CD4-positive, alpha-beta T cell (primary cell): ENCODE measurements around the gene CDK17. TPM values are rescaled to one million over a fixed set of nuclear protein-coding genes. Genes with fewer than 3 reads are reported as not detected.

Source experiments
- ATAC-seq: fragments of 200-7000 bp; cut with Tn5 transposase; one replicate; pipeline ENCODE4 v1.10.0; 2022; ENCODE audit warnings: mild to moderate bottlenecking; ENCODE audit not compliant: poor library complexity
- CTCF ChIA-PET: fragments of 350-600 bp; sonication (Branson Sonifier 250); formaldehyde crosslinking; loops from one replicate; lab custom pipeline; 2021; ENCODE audit warnings: antibody characterized with exemption, inconsistent platforms; lab: Charles Lee
- POLR2A ChIA-PET: fragments of 350-600 bp; sonication (Branson Sonifier 250); formaldehyde crosslinking; loops from one replicate; lab custom pipeline; 2021; ENCODE audit warnings: antibody characterized with exemption, inconsistent platforms; lab: Charles Lee
- DNase-seq, 14 experiments: peaks; one replicate each; pipeline ENCODE4 v3.0.0-alpha.2; 2013 to 2020; ENCODE audit warnings: mixed read lengths in 2 of 14
- H3K27ac ChIP-seq, 2 donors: one replicate each; pipeline versions ENCODE4 v1.5.1 to v1.7.0; 2013; ENCODE audit warnings: low read length in 2 of 2, low read depth in 1 of 2, mild to moderate bottlenecking in 1 of 2
- H3K27me3 ChIP-seq, 2 experiments: 1 replicate in 1 of 2; 2 replicates in 1 of 2; pipeline versions ENCODE4 v1.6.1 to v1.7.0; 2013; ENCODE audit warnings: low read length in 2 of 2, control low read depth in 1 of 2, mild to moderate bottlenecking in 1 of 2, moderate library complexity in 1 of 2; ENCODE audit not compliant: insufficient read depth in 2 of 2, control insufficient read depth in 1 of 2
- H3K36me3 ChIP-seq: one replicate; pipeline ENCODE4 v1.6.1; 2013; ENCODE audit warnings: low read length, control low read depth; ENCODE audit not compliant: insufficient read depth
- H3K4me1 ChIP-seq: one replicate; pipeline ENCODE4 v1.6.1; 2013; ENCODE audit warnings: low read length, control low read depth; ENCODE audit not compliant: insufficient read depth
- H3K4me3 ChIP-seq: one replicate; pipeline ENCODE4 v1.5.1; 2013; ENCODE audit warnings: mild to moderate bottlenecking, low read length, moderate library complexity
- H3K9me3 ChIP-seq, 2 experiments: 1 replicate in 1 of 2; 2 replicates in 1 of 2; pipeline versions ENCODE4 v1.6.1 to v1.7.0; 2013; ENCODE audit warnings: low read length in 2 of 2, mild to moderate bottlenecking in 2 of 2, control low read depth in 1 of 2, moderate library complexity in 1 of 2; ENCODE audit not compliant: control insufficient read depth in 1 of 2, insufficient read depth in 1 of 2
- H3K27ac Mint-ChIP-seq: one replicate; pipeline ENCODE4 v1.8.0; 2020; ENCODE audit warnings: mixed read lengths
- H3K27me3 Mint-ChIP-seq: one replicate; pipeline ENCODE4 v1.8.0; 2021; ENCODE audit warnings: mixed read lengths
- H3K36me3 Mint-ChIP-seq: one replicate; pipeline ENCODE4 v1.8.0; 2021; ENCODE audit warnings: low read depth, mixed read lengths
- H3K4me1 Mint-ChIP-seq: one replicate; pipeline ENCODE4 v1.8.0; 2021; ENCODE audit warnings: low read depth, mixed read lengths
- H3K4me3 Mint-ChIP-seq: one replicate; pipeline ENCODE4 v1.8.0; 2020; ENCODE audit warnings: mild to moderate bottlenecking, mixed read lengths
- H3K9me3 Mint-ChIP-seq: one replicate; pipeline ENCODE4 v1.8.0; 2020; ENCODE audit warnings: mixed read lengths
- intact Hi-C, 2 experiments: fragments of 100-400 bp; cut with DNase I in 1 of 2; cut with micrococcal nuclease in 1 of 2; formaldehyde crosslinking; loops; one replicate each; pipeline versions ENCODE4 v1.15.1 to v1.9.0; 2023 to 2025; cut with DNase I, micrococcal nuclease
- total RNA-seq, 174 experiments: library from RNA in 2 of 174; stranded (reverse) in 2 of 174; gene quantifications; one replicate each; pipeline ENCODE4 v1.2.3 and lab custom pipeline; 2021 to 2026
- TF ChIP-seq, protein P1 (sequence below): fragments of 200-600 bp; IDR thresholded peaks from one replicate; pipeline ENCODE4 v1.8.0; 2022; ENCODE audit warnings: antibody characterized with exemption, mild to moderate bottlenecking

The CDK17 gene
- total RNA-seq, 2 experiments from 2014 or later, result 112 to 113 TPM

DNA sequence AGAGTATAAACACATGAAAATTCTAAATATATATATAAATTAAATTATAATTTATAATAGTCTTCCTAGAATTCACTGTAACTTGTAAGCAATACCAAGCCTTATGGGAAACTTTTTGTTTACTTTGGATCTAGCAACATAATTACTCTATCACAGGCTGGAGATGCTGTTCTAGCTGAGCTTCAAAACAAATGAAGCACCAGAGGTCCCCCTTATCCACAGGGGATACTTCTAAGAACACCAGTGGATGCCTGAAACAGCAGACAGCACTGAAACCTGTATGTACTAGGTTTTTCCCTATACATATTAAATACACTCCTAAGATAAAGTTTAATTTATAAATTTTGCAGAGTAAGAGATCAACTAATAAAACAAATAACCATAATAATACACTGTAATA, 96.6 kb downstream of the CDK17 start:
- Histone ChIP-seq H3K4me1 (no peaks in the 10 kb centered on the region), H3K9me3 (no peaks in the 10 kb centered on the region), H3K27ac (no peak overlapping the region), H3K4me3 (no peak overlapping the region), H3K36me3 (peaks cover 14% of the 10 kb centered on the region), H3K27me3 (no peaks in the 10 kb centered on the region)
- ChIA-PET CTCF (no interaction called here), POLR2A (interaction anchor here (0.9 to 1.3 kb wide), 2 partner anchors 94 to 97 kb away, joined by 3 to 14 read pairs; partner anchors contain the start of gene CDK17)
- H3K27ac Mint-ChIP-seq, result no peak overlapping the region
- no peaks in the 10 kb centered on the region for H3K27me3 Mint-ChIP-seq
- no peak overlapping the region for H3K4me3 Mint-ChIP-seq
- intact Hi-C loops, result loop anchor here in 1 of 2 experiments (5.0 to 10.0 kb wide), 3 partner anchors 49 to 214 kb away; no protein-coding TSS in a partner anchor
- H3K4me1 Mint-ChIP-seq, result peaks cover 35% of the 10 kb centered on the region
- H3K9me3 Mint-ChIP-seq, result no peaks in the 10 kb centered on the region
- TF ChIP-seq, protein P1, sequence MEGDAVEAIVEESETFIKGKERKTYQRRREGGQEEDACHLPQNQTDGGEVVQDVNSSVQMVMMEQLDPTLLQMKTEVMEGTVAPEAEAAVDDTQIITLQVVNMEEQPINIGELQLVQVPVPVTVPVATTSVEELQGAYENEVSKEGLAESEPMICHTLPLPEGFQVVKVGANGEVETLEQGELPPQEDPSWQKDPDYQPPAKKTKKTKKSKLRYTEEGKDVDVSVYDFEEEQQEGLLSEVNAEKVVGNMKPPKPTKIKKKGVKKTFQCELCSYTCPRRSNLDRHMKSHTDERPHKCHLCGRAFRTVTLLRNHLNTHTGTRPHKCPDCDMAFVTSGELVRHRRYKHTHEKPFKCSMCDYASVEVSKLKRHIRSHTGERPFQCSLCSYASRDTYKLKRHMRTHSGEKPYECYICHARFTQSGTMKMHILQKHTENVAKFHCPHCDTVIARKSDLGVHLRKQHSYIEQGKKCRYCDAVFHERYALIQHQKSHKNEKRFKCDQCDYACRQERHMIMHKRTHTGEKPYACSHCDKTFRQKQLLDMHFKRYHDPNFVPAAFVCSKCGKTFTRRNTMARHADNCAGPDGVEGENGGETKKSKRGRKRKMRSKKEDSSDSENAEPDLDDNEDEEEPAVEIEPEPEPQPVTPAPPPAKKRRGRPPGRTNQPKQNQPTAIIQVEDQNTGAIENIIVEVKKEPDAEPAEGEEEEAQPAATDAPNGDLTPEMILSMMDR, result no peak
- H3K36me3 Mint-ChIP-seq, result peaks cover 63% of the 10 kb centered on the region
- ATAC-seq (no peak), DNase-seq (no peak)

DNA sequence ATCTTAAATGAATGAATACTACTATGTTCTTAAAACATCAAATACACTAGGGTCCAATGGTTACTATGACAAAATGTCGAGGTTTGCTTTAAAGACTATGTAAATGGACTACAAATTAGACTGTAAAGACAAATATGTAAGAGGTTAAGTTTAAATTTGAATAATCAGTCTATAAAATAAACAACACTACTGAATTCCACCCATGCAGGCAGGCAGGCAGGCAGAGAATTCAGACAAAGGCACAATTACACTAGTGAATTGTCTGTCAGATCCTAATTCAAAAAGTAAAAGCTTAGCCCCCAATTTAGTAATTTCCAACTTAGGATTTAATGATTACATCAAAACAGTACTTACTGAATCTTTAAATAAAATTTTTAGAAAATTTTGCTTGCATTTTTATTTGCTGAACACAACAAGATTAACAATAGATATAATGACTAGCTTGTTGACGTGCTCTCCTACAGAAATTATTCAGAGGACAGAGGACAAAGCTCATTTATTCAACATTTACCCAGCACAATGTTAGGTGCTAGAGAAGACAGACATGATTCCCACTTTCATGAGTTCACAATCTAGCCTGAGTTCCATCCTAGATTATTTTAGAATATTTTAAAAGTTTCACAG, 97.4 kb downstream of the CDK17 start:
- ChIA-PET CTCF (interaction anchor here (1.2 kb wide), 1 partner anchor 187 kb away, joined by 4 read pairs; the partner anchor contains the start of gene CFAP54), POLR2A (interaction anchor here (0.9 to 1.3 kb wide), 3 partner anchors 25 to 97 kb away, joined by 3 to 14 read pairs (median 3); partner anchors contain the start of gene CDK17)
- ATAC-seq, result no peak
- no peaks in the 10 kb centered on the region for H3K9me3 Mint-ChIP-seq
- TF ChIP-seq, protein P1, result no peak
- Histone ChIP-seq H3K4me1 (no peaks in the 10 kb centered on the region), H3K36me3 (peaks cover 16% of the 10 kb centered on the region), H3K27ac (no peak overlapping the region), H3K4me3 (no peak overlapping the region), H3K27me3 (no peaks in the 10 kb centered on the region), H3K9me3 (no peaks in the 10 kb centered on the region)
- H3K27ac Mint-ChIP-seq, result no peak overlapping the region
- intact Hi-C loops, result loop anchor here in 1 of 2 experiments (5.0 to 10.0 kb wide), 3 partner anchors 48 to 215 kb away; no protein-coding TSS in a partner anchor
- H3K27me3 Mint-ChIP-seq, result no peaks in the 10 kb centered on the region
- DNase-seq, result no peak
- peaks cover 34% of the 10 kb centered on the region for H3K4me1 Mint-ChIP-seq
- no peak overlapping the region for H3K4me3 Mint-ChIP-seq
- peaks cover 66% of the 10 kb centered on the region for H3K36me3 Mint-ChIP-seq

DNA sequence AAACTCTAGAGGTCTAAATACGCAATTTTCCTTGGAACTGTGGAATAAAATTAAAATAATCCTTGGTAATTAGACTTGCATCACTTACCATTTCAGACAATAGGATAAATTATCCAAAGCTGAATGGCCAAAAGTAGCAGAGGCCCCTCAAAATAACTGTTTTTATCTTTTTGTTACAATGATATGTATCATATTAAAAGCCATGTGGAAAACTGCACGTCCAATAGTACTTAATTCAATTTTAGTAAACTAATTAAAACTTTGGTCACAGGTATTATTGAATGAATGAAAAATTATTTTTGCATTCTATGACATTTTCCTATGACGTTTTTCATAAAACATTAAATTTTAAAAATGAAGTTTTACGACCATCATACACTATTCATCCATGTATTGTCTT, 98.5 kb downstream of the CDK17 start:
- no peak overlapping the region for H3K27ac Mint-ChIP-seq
- H3K27me3 Mint-ChIP-seq, result no peaks in the 10 kb centered on the region
- POLR2A ChIA-PET, result no interaction called here
- Histone ChIP-seq H3K4me3 (no peak overlapping the region), H3K4me1 (no peaks in the 10 kb centered on the region), H3K36me3 (peaks cover 26% of the 10 kb centered on the region), H3K27me3 (no peaks in the 10 kb centered on the region), H3K9me3 (no peaks in the 10 kb centered on the region), H3K27ac (no peak overlapping the region)
- CTCF ChIA-PET, result no interaction called here
- TF ChIP-seq, protein P1, result no peak
- peaks cover 33% of the 10 kb centered on the region for H3K4me1 Mint-ChIP-seq
- ATAC-seq (no peak), DNase-seq (no peak)
- peaks cover 66% of the 10 kb centered on the region for H3K36me3 Mint-ChIP-seq
- no peak overlapping the region for H3K4me3 Mint-ChIP-seq
- intact Hi-C loops, result loop anchor here in 1 of 2 experiments (5.0 to 10.0 kb wide), 3 partner anchors 47 to 216 kb away; no protein-coding TSS in a partner anchor
- no peaks in the 10 kb centered on the region for H3K9me3 Mint-ChIP-seq
